IPS DF 6.9 (cell line): ENCODE results near the gene CELF1.

Source experiments
- DNase-seq: peaks from one replicate; pipeline ENCODE4 v3.0.0-alpha.2; 2013; ENCODE audit warnings: low read depth, low spot score
- H3K27ac ChIP-seq: one replicate; pipeline ENCODE4 v1.5.1; 2013; ENCODE audit warnings: low read length, control low read depth
- H3K27me3 ChIP-seq: 2 replicates; pipeline ENCODE4 v1.6.1; 2013; ENCODE audit warnings: mild to moderate bottlenecking, low read length; ENCODE audit not compliant: control insufficient read depth, insufficient read depth
- H3K36me3 ChIP-seq: 2 replicates; pipeline ENCODE4 v1.6.1; 2013; ENCODE audit warnings: low read length; ENCODE audit not compliant: control insufficient read depth, insufficient read depth
- H3K4me1 ChIP-seq: 2 replicates; pipeline ENCODE4 v1.6.1; 2013; ENCODE audit warnings: low read length; ENCODE audit not compliant: control insufficient read depth, insufficient read depth
- H3K4me3 ChIP-seq: 2 replicates; pipeline ENCODE4 v1.5.1; 2013; ENCODE audit warnings: mild to moderate bottlenecking, low read length
- H3K9me3 ChIP-seq: 2 replicates; pipeline ENCODE4 v1.6.1; 2013; ENCODE audit warnings: low read length, inconsistent platforms; ENCODE audit not compliant: control insufficient read depth, insufficient read depth
- WGBS: extraction: QIAGEN DNeasy Blood & Tissue Kit; methylation state at CpG from one replicate; pipeline ENCODE4 v1.1.7; 2013; ENCODE audit warnings: mixed read lengths, missing lambda C conversion rate; ENCODE audit not compliant: insufficient read length, insufficient coverage; 5-methylcytosine and 5-hydroxymethylcytosine counted together

CELF1 gene

GRCh38 chr11:47552566-47553405 lies at the start of gene CELF1:
Gene CELF1 (minus strand): TSS chr11:47553132. CDS start chr11:47499523, 53,609 bp downstream.
- H3K36me3 ChIP-seq = no peaks in the 10 kb centered on the region
- H3K27me3 ChIP-seq = no peaks in the 10 kb centered on the region
- H3K4me1 ChIP-seq = no peaks in the 10 kb centered on the region
- no CpG with 5 or more reads among the region's 89 CpGs for WGBS
- H3K9me3 ChIP-seq = no peaks in the 10 kb centered on the region
- peak within 1 kb of the TSS; percentile 85 for H3K4me3 ChIP-seq
- peak; percentile 61 for DNase-seq
- H3K27ac ChIP-seq = no peak within 1 kb of the TSS

- no CpG with 5 or more reads among the region's 4 CpGs for WGBS
- no peaks in the 10 kb centered on the region for H3K9me3 ChIP-seq
- H3K27me3 ChIP-seq = peaks cover 2% of the 10 kb centered on the region; the same call in 1 of the 2 replicates
- no peak overlapping the region for H3K27ac ChIP-seq
- no peak overlapping the region for H3K4me3 ChIP-seq
- H3K36me3 ChIP-seq = no peaks in the 10 kb centered on the region
- no peaks in the 10 kb centered on the region for H3K4me1 ChIP-seq
- no peak for DNase-seq
Measured at GRCh38 chr11:47599902-47600301, 47.0 kb upstream of the CELF1 start.

DNA sequence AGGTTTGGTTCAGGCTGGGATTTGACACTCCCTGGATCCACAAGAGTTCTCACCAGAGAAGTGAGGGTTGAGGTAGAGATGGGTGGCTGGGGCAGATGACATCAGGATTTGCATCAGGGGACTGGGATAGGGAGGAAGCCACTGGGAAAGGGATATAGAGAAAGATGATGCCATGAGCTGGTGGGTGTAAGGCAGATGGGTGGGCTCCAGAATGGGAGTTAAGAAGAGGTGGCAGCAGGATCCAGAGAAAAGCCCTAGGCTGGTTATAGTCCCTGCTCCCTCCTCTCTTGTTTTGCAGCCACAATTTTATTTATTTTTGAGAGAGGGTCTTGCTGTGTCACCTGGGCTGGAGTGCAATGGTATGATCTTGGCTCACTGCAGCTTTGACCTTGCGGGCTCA lies 43.0 kb upstream of the CELF1 start:
- H3K9me3 ChIP-seq = no peaks in the 10 kb centered on the region
- no peaks in the 10 kb centered on the region for H3K36me3 ChIP-seq
- H3K4me1 ChIP-seq = no peaks in the 10 kb centered on the region
- no CpG with 5 or more reads among the region's 1 CpG for WGBS
- no peak overlapping the region for H3K4me3 ChIP-seq
- DNase-seq = no peak
- H3K27me3 ChIP-seq = peaks cover 25% of the 10 kb centered on the region; the same call in 1 of the 2 replicates
- H3K27ac ChIP-seq = no peak overlapping the region

DNA sequence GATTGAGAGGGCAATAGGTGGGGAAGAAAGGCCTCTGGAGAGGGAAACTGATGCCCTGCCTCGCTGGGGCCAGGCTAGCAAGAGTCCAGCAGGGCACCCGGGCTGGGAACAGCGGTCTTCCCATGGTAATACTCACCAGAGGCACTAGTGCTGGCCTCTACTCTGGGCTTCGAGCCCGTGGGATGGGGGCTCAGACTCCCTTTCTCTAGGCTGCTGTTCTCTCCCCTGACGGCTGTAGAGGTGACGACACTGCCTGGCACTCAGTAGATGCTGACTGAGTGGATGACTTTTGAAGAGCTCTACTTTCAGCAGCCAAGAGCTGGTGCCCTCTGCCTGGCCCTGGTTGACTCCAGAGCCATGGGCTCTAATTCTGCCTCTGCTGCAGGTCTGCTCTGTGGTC lies 42.1 kb upstream of the CELF1 start:
- H3K27ac ChIP-seq = no peak overlapping the region
- DNase-seq = no peak
- peaks cover 25% of the 10 kb centered on the region; the same call in 1 of the 2 replicates for H3K27me3 ChIP-seq
- WGBS = no CpG with 5 or more reads among the region's 7 CpGs
- H3K9me3 ChIP-seq = no peaks in the 10 kb centered on the region
- H3K36me3 ChIP-seq = no peaks in the 10 kb centered on the region
- no peak overlapping the region for H3K4me3 ChIP-seq
- H3K4me1 ChIP-seq = peaks cover 3% of the 10 kb centered on the region; the same call in 1 of the 2 replicates

GRCh38 chr11:47593934-47594855 lies 41.3 kb upstream of the CELF1 start, which contains the start of gene C1QTNF4:
Gene C1QTNF4 (minus strand): TSS chr11:47594411. CDS start chr11:47590810, 3,601 bp downstream.
- Histone ChIP-seq H3K4me3 (peak within 1 kb of the TSS; percentile 71; the same call in 1 of the 2 replicates), H3K27ac (no peak within 1 kb of the TSS), H3K27me3 (peaks cover 25% of the 10 kb centered on the region; the same call in 1 of the 2 replicates), H3K4me1 (peaks cover 3% of the 10 kb centered on the region; the same call in 1 of the 2 replicates), H3K9me3 (no peaks in the 10 kb centered on the region), H3K36me3 (no peaks in the 10 kb centered on the region)
- no peak for DNase-seq
- 100% methylated on average over 1 of the region's 48 CpGs for WGBS

DNA sequence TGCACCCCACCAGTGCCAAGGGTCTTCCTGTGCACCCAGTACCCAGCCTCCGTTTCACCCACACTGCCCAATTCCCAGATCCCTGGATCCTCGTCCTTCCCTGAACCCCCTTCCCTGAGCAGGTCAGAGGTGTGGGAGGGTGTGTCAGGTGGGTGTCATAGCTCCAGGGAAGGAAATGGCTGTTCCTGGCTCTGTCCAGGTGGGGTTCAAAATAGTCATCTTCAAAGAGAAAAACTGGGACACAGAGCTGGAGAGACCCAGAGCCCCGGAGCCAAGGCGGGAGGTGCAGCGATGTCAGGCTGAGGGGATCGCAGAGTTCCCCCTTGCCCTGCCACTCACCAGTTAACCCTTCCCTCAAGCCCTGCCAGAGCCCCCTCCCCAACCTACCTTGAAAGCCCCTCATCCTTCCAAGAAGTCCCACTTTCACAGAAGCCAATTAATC lies 40.6 kb upstream of the CELF1 start:
- H3K4me1 ChIP-seq = peaks cover 3% of the 10 kb centered on the region; the same call in 1 of the 2 replicates
- H3K27me3 ChIP-seq = peaks cover 25% of the 10 kb centered on the region; the same call in 1 of the 2 replicates
- no peaks in the 10 kb centered on the region for H3K36me3 ChIP-seq
- H3K27ac ChIP-seq = no peak overlapping the region
- peak overlapping the region; percentile 71; the same call in 1 of the 2 replicates for H3K4me3 ChIP-seq
- WGBS = no CpG with 5 or more reads among the region's 6 CpGs
- H3K9me3 ChIP-seq = no peaks in the 10 kb centered on the region
- no peak for DNase-seq

- peaks cover 3% of the 10 kb centered on the region; the same call in 1 of the 2 replicates for H3K4me1 ChIP-seq
- no CpG with 5 or more reads among the region's 2 CpGs for WGBS
- no peaks in the 10 kb centered on the region for H3K36me3 ChIP-seq
- no peak overlapping the region for H3K4me3 ChIP-seq
- DNase-seq = no peak
- H3K27ac ChIP-seq = no peak overlapping the region
- no peaks in the 10 kb centered on the region for H3K9me3 ChIP-seq
- H3K27me3 ChIP-seq = peaks cover 25% of the 10 kb centered on the region; the same call in 1 of the 2 replicates
Measured at GRCh38 chr11:47592970-47593369, 40.0 kb upstream of the CELF1 start.

- H3K4me3 ChIP-seq = no peak overlapping the region
- H3K4me1 ChIP-seq = peaks cover 3% of the 10 kb centered on the region; the same call in 1 of the 2 replicates
- H3K27me3 ChIP-seq = peaks cover 25% of the 10 kb centered on the region; the same call in 1 of the 2 replicates
- H3K27ac ChIP-seq = no peak overlapping the region
- DNase-seq = no peak
- no CpG with 5 or more reads among the region's 4 CpGs for WGBS
- no peaks in the 10 kb centered on the region for H3K36me3 ChIP-seq
- H3K9me3 ChIP-seq = no peaks in the 10 kb centered on the region
Measured at GRCh38 chr11:47592251-47592650, 39.3 kb upstream of the CELF1 start.

GRCh38 chr11:47591764-47592163 lies 38.8 kb upstream of the CELF1 start:
- no CpG with 5 or more reads among the region's 7 CpGs for WGBS
- H3K9me3 ChIP-seq = no peaks in the 10 kb centered on the region
- DNase-seq = no peak
- peaks cover 3% of the 10 kb centered on the region; the same call in 1 of the 2 replicates for H3K4me1 ChIP-seq
- H3K36me3 ChIP-seq = no peaks in the 10 kb centered on the region
- H3K27me3 ChIP-seq = peaks cover 25% of the 10 kb centered on the region; the same call in 1 of the 2 replicates
- H3K27ac ChIP-seq = no peak overlapping the region
- H3K4me3 ChIP-seq = no peak overlapping the region
